ENCODE data around the gene ANO3.
"Not testable (repeated sequence)": the region's sequence is repeated elsewhere in the genome, so short reads cannot be mapped to it uniquely, and the experiment has no call there.

Gene ANO3

DNA sequence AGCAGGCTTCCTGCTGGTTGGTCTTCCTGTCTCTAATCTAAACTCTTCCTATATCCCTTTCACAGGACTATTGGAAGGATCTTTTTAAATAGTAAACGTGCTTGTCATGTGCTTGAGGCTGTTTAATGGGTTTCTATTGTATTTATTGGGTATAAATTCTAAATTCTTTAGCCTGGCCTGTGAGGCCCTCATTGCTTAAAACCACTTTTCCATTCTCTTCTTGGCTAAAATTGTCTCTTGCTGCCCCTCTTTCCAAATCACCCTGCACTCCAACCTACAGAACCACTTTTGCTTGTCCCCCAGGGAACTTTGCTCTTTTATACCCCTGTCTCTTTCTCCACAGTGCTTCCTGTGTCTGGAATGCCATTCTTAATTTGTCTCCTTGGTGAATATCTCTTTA is 286.5 kb downstream of the ANO3 start:
- H3K4me3 ChIP-seq (ENCODE audit: low read depth, low read length) = no peak overlapping the region
- DNase-seq (ENCODE audit: low read depth) = peak; percentile 25
- no peak for TF ChIP-seq CTCF (conservative IDR thresholded peaks at IDR 0.05; ENCODE audit: low read depth, low read length)

GRCh38 chr11:26620282-26621045 is 288.5 kb downstream of the ANO3 start:
- no peak overlapping the region for H3K4me3 ChIP-seq (ENCODE audit: low read depth, low read length)
- no peak for DNase-seq (ENCODE audit: low read depth)
- TF ChIP-seq CTCF (conservative IDR thresholded peaks at IDR 0.05; ENCODE audit: low read depth, low read length) = no peak

DNA sequence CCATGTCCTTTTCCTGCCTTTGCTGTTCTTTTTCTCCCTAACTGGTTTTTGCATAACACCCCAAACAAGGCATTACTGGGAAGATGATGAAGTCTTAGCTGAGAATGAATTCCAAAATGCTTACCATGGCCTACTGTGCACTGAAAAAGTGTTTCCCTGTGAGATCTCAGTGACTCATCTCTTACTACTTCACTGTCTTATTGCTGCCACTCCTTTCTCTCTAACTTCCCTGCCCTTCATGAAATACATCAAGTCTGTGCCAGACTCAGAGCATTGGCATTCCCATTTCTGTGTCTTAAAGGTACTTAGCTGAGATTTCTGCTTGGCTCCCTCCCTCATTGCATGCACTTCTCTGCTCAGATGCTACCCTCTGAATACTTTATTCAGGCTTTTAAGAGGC is 289.2 kb downstream of the ANO3 start:
- no peak overlapping the region for H3K4me3 ChIP-seq (ENCODE audit: low read depth, low read length)
- DNase-seq (ENCODE audit: low read depth) = peak; percentile 78
- TF ChIP-seq CTCF (conservative IDR thresholded peaks at IDR 0.05; ENCODE audit: low read depth, low read length) = no peak

DNA sequence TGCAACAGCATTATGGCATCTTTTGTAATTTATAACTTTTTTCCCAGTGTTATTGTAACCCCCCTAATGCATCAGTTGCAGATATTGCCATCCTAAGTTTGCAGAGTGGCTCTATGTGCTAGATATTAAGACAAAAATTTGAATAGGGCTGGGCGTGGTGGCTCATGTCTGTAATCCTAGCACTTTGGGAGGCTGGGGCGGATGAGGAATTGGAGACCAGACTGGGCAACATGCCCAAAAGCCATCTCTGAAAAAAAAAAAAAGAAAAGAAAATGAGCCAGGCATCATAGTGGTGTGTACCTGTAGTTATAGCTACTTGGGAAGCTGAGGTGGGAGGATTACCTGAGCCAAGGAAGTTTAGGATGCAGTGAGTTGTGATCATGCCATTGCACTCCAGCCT is 290.3 kb downstream of the ANO3 start:
- TF ChIP-seq CTCF (conservative IDR thresholded peaks at IDR 0.05; ENCODE audit: low read depth, low read length) = no peak
- no peak overlapping the region for H3K4me3 ChIP-seq (ENCODE audit: low read depth, low read length)
- no peak for DNase-seq (ENCODE audit: low read depth)

DNA sequence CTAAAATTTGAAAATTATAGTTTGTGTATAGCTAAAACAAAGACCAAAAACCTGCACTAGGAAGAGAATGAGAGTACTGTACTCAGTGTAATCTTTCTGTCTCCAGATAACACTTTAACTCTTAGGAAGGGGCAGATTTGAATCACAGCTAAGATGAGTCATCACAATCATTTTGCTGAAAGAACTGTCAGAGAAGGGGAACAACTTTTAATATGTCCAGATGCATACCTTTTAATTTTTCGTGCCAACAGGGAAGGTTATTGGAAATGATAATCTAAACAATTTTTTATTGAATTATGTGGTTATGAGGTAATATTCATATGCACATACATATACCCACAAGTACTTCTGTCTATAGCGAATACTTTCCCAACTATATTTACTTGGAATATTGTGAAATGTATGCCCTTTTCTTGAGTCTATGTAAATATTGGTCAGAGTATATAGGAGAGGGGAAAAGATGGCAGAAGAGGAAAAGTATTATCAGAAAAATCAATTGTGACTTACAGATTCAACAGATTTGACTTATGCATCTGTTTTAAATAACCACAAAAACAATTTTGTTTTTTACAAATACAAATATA is 291.2 kb downstream of the ANO3 start:
- DNase-seq (ENCODE audit: low read depth) = peak; percentile 22
- no peak for TF ChIP-seq CTCF (conservative IDR thresholded peaks at IDR 0.05; ENCODE audit: low read depth, low read length)

DNA sequence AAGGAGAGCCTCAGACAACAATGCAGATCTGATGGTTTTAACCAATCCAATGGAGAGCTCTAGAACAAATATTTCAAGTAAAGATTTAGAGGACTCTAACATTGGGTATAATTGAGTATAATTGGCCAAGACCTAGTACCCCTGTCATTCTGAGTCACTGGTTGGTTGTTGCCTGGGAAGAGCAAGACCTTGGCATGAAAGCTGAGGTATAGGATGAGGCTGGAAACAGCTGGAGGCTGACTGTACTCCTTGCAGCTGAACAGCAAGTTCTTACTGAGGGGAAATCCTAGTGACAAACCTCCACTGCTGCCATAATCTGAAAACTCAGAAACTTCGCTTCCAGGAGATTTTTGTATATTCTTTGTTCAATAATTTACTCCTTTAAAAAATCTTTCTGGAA is 294.4 kb downstream of the ANO3 start:
- DNase-seq (ENCODE audit: low read depth) = peak; percentile 33
- H3K4me3 ChIP-seq (ENCODE audit: low read depth, low read length) = no peak overlapping the region
- no peak for TF ChIP-seq CTCF (conservative IDR thresholded peaks at IDR 0.05; ENCODE audit: low read depth, low read length)

More for the DNA sequence above, 291.2 kb downstream of the ANO3 start:
- no peak overlapping the region for H3K4me3 ChIP-seq (ENCODE audit: low read depth, low read length)

- H3K4me3 ChIP-seq (ENCODE audit: low read depth, low read length) = no peak overlapping the region
- no peak for TF ChIP-seq CTCF (conservative IDR thresholded peaks at IDR 0.05; ENCODE audit: low read depth, low read length)
- no peak for DNase-seq (ENCODE audit: low read depth)
These were observed 300.8 kb downstream of the ANO3 start for GRCh38 chr11:26632691-26633159.

GRCh38 chr11:26643314-26643713 is 311.4 kb downstream of the ANO3 start:
- not testable (repeated sequence) for DNase-seq (ENCODE audit: low read depth); H3K4me3 ChIP-seq (ENCODE audit: low read depth, low read length)

Measured in choroid plexus epithelial cell (primary cell).